ENCODE data around the gene L3MBTL2.

L3MBTL2 gene

DNA sequence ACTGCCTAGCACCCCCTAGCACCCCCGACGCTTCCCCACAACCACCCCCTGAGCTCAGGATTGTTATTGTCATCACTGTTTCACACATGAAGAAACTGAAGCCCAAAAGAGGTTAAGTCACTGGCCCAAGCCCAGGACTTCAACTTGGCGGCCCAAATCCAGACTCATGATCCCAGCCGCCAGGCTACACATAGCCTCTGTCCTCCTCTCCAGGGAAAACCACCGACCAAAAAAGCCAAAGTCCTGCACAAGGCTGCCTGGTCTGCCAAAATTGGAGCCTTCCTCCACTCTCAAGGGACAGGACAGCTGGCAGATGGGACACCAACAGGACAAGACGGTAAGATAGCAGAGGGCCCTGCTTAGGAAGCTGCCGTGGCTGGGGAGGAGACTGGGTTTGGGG lies 10.8 kb downstream of the L3MBTL2 start:
- DNase-seq, result no peak

DNA sequence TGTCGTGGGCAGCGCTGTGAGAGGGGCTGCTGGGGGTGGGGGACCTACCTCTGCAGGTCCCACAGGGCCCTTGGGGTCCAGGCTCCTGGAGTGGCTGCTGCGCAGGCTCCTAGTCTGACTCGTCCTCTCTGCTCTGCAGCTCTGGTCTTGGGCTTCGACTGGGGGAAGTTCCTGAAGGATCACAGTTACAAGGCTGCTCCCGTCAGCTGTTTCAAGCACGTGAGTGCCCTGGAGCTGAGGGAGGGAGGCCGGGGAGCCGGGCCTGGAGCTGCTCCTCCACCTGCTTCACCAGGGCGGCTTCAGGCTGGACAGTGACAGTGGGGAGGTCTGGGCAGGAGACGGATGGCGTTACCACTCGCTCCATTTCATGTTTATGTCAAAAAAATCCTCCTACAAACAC lies 11.9 kb downstream of the L3MBTL2 start:
- DNase-seq, result no peak

DNA sequence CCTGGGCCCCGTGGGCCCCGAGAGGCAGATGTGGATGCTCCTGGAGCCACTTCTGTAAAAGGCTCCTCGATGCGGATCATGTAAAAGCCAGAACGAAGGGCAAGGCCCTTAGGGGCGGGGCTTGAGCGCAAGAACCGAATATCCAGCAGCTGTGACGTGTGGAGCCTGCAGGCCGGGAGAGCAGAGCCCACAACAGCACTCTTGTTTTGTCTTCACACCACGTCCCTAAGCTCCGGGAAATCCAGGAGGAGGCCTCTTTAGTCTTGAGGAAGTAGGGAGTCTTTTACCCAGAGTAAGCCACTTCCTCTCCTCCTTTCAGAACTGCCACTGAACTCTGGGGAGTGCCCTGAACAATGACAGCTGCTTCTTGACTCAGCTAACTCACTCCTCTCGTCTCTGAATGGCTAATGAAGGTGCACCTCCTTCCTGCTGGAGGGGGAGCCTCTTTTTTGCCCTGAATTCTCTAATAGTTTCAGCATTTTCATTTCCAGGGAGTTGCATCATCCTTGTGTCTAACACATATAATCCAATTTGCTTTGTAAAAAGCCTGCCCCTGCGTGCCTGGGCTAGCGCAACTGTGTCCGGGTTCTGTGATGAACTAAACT lies 12.5 kb downstream of the L3MBTL2 start:
- DNase-seq, result peak; percentile 74

DNA sequence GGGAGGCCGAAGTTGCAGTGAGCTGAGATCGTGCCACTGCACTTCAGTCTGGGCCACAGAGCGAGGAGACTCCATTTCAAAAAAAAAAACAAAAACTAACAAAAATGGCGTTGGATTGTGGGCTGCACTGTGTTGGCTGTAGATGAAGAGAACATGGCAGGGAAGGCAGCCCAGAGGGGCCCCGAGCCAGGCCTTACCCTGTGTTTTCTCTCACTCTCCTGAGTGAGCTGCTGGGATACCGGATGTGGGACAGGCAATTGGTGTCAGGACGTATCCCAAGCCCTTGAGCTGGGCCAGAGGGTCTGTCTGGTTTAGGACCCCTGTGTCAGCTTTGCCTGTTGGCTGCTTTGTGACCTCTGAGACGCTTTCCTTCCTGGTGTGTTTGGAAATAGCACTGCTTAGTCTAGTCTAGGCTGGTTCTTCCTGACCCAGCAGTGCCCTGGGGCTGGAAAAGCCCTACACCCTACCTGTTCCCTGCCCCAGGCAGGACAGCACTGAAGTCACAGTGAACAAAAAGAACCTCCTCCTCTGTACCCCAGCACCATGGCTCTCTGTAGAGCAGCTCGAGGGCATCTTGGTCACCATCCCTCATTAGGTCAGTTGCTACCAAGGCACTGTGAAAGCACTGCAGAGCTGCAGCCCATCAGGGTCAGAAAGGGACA lies 17.9 kb downstream of the L3MBTL2 start:
- no peak for DNase-seq

DNA sequence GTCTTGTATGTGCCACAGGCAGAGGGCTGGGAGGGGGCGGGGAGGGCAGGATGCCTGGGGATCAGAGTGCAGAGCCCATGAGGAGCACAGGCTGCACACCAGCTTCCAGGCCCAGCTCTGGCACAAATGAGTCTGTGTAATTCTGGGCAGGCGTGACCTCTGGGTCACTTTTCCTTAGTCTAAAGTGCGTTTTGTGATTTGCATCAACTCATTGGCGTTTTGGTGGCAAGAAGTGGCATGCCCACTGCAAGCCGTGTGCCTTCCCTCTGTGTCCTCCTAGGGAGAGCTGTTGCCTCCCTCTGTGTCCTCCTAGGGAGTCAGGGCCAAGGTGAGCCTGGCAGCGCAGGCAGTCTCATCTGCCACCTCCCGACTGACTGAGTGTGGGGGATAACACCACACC lies 18.4 kb downstream of the L3MBTL2 start:
- DNase-seq, result no peak

DNA sequence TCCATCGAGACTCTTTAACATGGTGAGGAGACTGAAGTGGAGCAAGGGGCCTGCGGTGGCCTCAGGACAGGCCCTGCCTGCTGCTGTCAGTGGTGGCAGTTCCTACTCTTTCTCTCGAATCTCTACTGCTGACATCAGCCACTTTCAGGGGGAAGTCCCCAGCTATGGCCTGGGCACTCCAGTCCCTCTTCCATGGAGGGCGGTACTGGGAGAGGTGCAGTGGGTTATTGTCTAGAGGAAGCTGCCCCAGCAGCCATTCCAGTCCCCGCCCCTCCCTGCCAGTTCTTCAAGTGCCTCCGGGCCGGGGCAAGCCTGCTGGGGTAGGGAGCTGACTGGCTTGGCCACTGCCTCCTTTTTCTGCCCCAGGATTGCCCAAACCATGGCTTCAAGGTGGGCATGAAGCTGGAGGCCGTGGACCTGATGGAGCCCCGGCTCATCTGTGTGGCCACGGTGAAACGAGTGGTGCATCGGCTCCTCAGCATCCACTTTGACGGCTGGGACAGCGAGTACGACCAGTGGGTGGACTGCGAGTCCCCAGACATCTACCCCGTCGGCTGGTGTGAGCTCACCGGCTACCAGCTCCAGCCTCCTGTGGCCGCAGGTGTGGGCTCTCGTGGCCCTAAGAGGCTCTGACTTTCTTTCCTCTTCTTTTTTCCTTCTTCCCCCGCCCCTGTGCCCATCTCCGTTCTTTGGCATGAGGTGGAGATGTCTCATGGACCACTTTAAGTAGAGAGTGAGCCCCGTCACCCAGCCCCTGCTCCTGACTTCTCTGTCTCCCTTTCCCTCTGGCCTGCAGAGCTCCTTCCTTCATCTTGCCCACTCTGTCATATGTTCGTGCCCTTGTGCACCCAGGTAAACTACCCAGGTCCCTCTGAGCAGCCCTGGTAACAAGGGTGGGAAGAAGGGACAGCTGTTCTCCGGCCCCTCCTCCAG lies 21.9 kb downstream of the L3MBTL2 start:
- no peak for DNase-seq

DNA sequence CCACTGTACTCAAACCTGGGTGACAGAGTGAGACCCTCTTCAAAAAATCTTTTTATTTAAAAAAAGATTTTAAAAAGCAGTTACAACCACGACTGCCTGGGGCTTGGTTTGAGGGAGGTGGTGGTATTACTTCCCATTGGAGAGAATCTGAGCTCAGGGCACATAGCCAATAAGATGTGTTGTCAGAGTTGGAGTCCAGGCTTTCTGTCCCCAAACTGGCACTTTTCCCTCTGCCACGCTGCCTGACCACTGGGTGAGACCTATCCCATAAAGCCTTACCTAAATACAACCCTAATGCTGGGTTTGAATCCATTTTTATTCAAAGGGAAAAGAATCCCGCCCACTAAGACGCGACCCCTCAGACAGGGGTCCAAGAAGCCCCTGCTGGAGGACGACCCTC lies 24.1 kb downstream of the L3MBTL2 start:
- no peak for DNase-seq

DNA sequence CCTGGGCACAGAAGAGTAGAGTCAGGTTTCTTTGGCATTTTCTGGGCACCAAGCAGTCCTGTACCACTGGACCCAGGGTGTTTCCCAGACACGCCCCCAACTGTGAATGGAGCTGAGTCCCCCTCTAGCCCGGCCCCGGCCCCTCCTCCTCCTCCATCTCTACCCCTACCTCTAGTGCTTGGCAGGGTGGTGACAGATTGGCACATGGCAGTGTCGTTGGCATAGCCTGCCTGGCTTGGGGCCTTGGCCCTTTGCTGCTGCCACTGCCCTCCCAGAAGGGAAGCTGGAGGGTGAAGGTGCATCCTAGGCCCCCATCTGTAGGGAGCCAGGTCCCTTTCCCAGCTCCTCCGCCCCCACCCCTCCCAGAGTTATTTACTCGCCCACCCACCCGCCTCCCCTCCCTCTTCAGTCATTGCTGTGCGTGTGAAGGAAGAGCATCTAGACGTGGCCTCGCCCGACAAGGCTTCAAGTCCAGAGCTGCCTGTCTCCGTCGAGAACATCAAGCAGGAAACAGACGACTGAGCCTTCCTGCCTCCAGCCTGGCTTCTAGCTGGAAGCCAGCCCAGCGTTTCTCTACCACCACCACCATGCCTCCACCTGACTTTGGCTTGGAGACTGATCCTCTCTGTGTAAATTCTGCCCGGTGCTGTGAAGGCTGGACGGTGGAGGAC lies 24.8 kb downstream of the L3MBTL2 start:
- DNase-seq, result peak; percentile 23

DNA sequence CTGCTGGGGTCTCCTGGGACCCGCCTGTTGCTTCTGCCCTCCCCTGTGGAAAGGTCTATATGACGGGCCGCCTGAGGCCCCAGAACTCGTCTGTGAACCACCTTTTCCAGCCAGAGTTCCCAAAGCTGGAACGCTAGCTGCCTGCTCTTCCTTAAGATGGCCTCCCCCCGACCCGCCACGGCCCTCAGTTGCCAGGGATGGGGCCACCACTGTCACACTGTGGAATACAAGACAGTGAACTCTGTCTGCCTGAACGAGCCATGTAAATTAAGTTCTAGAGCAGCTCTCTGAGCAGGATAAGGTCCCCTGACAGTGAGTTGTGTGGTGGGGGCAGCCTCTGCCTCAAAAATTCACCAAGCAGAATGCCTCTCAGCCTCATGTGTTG lies 25.3 kb downstream of the L3MBTL2 start:
- no peak for DNase-seq

DNA sequence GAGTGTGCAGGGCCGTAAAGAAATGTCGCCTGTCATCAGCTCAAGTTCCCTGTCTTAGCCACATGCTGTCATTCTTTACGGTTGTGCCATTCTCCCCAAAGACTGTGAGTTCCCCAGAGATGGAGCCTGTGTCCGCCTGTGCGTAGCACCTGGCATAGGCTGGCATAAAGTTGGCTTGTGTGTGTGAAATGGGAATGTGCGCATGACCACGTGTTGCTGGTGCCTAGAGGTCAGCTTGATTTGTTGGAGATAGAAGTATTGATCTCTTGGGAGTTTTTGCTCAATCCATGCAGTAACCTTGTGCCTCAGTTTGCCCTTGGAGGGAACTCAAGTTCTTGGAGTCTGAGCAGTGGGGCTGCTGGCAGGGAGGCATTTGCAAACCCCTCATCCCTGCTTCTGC lies 26.3 kb downstream of the L3MBTL2 start:
- DNase-seq, result no peak

DNA sequence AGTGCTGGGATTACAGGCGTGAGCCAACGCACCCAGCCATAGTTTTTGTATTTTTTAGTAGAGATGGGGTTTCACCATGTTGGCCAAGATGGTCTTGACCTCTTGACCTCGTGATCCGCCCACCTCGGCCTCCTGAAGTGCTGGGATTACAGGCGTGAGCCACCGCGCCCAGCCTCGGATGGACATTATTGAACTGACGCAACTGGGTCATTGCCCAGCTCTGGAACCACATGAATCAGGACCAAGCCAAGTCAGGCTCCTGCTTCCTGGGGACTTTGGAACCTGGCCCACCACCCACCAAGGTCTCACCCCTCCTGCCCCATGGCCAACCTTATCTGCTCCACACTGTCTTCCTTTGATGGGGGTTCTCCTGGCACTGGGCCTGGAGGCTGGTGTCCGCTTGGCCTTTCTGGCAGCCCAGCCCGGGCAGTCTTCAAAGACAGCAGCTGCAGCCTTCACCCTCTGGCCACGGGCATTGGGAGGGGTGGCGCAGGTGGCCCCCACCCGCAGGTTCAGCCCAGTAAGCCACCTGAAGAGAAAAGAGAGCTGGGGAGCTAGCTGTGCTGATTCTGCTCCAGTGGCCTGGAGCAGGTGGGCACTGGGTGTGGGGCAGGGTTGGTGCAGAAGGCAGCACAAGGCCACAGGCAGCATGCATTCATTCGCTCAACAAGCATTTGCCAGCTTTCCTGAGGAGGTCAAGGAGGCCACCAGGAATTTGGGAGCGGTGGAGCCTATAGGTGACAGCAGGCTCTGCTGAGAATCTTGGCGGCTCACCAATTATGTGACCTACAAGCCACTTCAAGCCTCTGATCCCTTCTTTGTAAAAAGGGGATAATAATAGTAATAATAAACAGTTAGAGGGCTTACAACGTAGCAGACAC lies 29.9 kb downstream of the L3MBTL2 start:
- DNase-seq, result no peak

DNA sequence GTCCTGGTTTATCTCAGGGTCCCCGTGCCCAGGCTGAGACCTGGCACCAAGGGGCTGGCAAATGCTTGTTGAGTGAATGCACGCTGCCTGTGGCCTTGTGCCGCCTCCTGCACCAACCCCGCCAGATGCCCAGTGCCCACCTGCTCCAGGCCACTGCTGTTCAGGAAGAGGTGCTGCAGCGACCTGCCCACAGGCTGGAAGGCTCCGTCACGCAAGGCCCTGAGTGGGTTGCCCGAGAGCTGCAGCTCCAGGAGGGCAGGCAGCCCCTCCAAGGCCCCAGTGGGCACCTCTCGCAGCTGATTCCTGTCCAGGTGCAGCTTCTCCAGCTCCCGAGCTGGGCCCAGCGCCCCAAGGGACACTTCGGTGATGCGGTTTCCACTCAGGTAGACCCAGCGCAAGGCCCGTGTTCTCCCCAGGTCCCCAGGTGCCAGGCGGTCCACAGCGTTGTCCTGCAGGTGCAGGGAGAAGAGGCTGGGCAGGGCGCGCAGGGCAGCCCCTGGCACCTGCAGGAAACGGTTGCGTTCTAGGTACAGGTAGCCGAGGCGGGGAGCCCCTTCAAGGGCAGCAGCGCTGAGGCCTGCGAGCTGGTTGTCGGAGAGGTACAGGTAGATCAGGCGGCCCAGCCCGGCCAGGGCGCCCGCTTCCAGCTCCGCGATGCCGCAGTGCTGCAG lies 32.1 kb downstream of the L3MBTL2 start:
- DNase-seq, result no peak

DNA sequence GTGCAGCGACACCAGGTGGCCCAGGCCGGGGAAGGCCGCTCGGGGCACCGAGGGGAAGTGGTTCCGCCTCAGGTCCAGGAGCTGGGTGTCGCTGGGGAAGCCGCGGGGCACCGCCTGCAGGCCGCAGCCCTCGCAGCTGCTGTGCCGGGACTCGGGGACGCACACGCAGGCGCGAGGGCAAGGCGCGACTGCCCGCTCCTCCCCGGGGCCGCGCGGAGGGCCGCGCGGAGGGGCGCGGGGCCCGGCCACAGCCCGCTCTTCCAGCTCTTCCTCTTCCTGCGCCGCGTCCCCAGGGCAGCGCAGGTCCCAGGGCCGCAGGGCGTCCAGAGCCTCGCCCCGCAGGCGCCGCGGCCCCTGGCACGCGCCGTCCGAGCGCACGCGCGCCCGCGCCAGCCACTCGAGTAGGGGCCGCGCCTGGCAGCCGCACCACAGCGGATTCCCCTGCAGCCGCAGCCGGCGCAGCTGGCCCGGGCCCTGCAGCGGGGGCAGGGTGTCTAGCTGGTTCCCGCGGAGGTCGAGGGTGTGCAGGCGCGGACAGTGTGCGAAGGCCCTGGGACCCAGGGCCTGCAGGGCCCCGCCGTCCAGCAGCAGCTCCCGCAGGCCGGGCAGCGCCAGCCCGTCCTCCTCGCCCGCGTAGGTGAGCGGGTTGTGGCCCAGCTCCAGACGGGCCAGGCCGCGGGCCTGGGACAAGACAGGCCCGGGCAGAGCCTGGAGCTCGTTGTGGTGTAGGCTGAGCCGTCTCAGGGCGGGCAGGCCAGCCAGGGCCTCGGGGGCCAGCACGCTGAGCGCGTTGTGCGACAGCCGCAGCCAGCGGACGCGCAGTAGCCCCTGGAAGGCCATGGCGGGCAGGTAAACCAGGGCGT lies 32.8 kb downstream of the L3MBTL2 start:
- DNase-seq, result peak; percentile 83

DNA sequence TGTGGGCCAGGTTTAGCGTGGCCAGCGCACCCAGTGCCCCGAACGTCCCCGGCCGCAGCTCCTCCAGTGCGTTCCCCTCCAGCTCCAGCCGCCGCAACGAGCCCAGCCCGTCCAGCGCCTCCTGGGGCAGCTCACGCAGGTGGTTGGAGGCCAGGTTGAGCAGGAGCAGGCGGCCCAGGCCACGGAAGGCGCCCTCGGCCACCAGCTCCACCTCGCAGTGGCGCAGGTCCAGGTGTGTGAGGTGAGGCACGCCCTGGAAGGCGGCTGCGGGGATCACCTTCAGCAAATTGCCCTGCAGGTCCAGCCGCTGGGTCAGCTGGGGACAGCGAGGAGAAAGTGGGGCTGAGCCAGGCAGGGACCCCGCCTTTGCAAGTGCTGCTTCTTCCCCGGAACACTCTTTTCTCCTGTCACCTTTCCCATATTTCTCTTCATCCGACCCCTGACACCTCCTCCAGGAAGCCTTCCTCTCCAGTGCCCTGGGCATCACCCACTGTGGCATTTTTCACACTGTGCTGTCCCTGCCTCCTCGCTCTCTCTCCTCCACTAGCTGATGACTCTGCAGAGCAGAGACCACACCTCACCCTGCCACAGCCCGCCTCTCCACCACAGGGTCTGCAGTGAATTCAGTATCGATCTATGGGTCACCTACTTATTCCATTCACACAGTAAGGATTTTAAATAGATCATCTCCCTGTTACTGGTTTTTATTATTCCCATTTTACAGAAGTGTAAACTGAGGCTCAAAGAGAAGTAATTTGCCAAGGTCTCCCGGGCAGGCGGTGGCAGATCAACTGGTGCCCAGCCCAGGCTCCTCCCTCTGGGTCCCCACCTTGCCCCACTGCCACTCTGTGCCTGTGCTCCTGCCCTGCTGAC lies 33.7 kb downstream of the L3MBTL2 start:
- DNase-seq, result no peak

DNA sequence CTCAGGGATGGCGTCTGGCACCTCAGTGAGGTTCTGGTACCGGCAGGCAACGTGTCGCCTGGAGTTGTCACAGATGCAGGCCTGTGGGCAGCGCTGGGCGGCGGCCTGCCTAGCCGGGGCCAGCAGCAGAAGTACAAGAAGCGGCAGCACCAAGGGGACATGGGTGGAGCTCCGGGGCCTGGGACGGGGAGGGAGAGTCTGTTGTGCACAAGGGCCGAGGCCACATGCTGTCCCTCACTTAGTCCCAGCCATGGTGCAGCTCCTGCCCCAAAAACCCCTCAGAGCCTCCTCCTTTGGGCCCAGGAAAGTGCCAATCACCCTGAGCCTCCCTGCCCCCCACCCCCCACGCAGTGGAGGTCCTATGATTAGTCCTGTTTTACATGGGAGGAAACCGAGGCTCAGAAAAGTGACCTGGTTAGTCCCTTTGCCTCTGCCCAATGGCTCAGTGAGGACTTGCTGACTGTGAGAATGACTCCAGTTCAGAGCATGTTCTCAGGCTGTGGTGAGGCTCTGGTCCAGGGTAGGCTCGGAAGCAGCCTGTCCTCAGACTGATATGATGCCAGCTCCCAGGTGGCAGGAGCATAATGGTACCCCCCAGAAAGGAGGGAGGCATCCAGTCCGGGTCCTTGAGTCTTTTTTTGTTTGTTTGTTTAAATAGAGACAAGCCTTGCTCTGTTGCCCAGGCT lies 34.5 kb downstream of the L3MBTL2 start:
- DNase-seq, result peak; percentile 22

DNA sequence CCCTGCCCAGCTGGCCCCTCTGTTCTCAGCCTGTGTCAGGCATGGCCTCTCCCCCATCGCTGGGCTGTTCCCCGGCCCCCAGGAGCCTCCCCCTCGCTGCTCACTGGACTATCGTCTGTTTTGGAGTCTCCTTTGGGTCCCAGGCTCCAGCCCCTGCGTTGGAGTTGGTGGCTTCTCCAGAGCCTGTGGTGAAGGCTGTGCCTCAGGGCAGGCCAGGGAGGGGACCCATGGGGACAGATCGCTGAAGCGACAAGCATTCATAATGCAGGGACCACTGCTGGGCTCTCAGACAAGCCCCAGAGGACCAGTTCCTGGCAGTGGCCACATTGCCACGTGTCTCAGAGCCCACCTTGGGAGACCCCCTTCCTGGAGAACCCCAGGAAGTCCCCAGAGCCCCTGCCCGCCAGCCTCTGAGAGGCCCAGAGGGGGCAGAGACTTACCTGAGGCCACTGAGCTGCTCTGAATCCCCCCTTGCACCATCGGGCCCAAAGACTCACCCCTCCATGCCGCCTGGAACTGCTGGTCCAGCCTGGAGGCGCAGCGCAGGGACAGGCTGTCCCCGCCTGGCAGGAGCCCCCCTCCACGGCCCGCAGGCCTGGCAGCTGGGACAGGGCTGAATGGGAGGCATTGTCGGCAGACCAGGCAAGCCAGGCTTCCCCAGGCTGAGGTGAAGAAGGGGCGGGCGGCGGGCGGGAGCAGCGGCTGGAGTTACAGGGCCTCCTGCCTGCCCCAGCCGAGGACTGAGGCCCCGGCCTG lies 35.4 kb downstream of the L3MBTL2 start, which contains the start of gene CHADL:
TSS of gene CHADL (minus strand) at position 555 of the 756 bp plus-strand sequence. CDS start at position 505, 50 bp downstream.
- DNase-seq, result no peak

DNA sequence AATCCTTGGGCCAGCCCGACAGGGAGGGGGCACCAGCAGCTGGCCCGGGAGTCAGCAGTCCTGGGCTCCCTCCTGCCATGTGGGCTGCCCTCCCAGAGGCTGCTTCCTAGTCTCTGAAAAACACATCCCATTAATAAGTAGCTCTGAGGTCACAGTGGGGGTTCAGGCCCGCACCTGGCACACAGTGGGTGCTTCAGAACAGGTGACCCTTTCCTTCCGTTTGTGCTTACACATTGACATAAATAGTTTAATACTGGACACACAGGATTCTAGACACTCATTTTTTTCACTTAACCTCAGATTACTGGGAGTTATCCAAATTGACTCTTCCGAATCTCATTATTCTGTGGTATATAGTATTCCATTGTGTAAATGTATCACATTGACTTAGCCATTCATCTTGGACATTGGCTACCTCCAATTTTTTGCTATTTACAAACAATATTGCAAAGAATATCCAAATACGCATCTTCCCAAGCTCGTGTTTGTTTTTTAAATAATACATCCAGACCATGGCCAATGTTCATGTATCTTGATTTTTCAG lies 36.1 kb downstream of the L3MBTL2 start:
- no peak for DNase-seq

Data from hematopoietic multipotent progenitor cell treated with erythropoietin and hydrocortisone succinate and interleukin-3 and kit ligand, for 6 days (in vitro differentiated cells).